HepG2 (cell line): ENCODE results near the gene FLT3LG. TPM values are rescaled to one million over a fixed set of nuclear protein-coding genes. Genes with fewer than 3 reads are reported as not detected.

Source experiments
- BCL6 ChIP-seq: IDR thresholded peaks from 2 replicates; pipeline ENCODE4 v1.6.1; 2016; ENCODE audit warnings: missing genetic modification reagents, missing compliant biosample characterization
- EED ChIP-seq: sonication (generic); formaldehyde crosslinking; IDR thresholded peaks from 2 replicates; pipeline ENCODE4 v1.5.0; 2020; ENCODE audit warnings: mild to moderate bottlenecking, missing genetic modification reagents
- IKZF1 ChIP-seq: fragments of 450-650 bp; IDR thresholded peaks from 2 replicates; pipeline ENCODE4 v1.7.1; 2016
- KLF6 ChIP-seq: IDR thresholded peaks from 2 replicates; pipeline ENCODE4 v1.8.0; 2016; ENCODE audit warnings: missing biosample characterization, missing genetic modification reagents
- POLR2AphosphoS2 ChIP-seq: IDR thresholded peaks from 2 replicates; pipeline ENCODE4 v1.6.1; 2011; ENCODE audit warnings: low read depth, low read length, improper control_type of control experiment
- RFX1 ChIP-seq: fragments of 450-650 bp; IDR thresholded peaks from 2 replicates; pipeline ENCODE4 v1.6.1; 2017
- SAP130 ChIP-seq: IDR thresholded peaks from 2 replicates; pipeline ENCODE4 v1.6.1; 2016; ENCODE audit warnings: low read depth
- TCF7 ChIP-seq: sonication (generic); IDR thresholded peaks from 2 replicates; pipeline ENCODE4 v1.6.1; 2016; ENCODE audit warnings: antibody characterized with exemption, low read depth
- TEAD2 ChIP-seq: sonication (generic); formaldehyde crosslinking; IDR thresholded peaks from 2 replicates; pipeline ENCODE4 v1.9.0; 2021; ENCODE audit warnings: missing genetic modification reagents
- TGIF2 ChIP-seq: IDR thresholded peaks from 2 replicates; pipeline ENCODE4 v1.6.1; 2016; ENCODE audit warnings: control low read depth, missing compliant biosample characterization
- ZNF253 ChIP-seq: sonication (generic); formaldehyde crosslinking; IDR thresholded peaks from 2 replicates; pipeline ENCODE4 v1.8.0; 2022; ENCODE audit warnings: mild to moderate bottlenecking, missing genetic modification reagents, borderline replicate concordance
- ZNF331 ChIP-seq: sonication (generic); formaldehyde crosslinking; IDR thresholded peaks from 2 replicates; pipeline ENCODE4 v1.4.0; 2020; ENCODE audit warnings: missing genetic modification reagents
- polyA plus RNA-seq, 8 experiments: library from polyadenylated mRNA; depleted of rRNA in 3 of 8; stranded (reverse) in 7 of 8; unstranded in 1 of 8; fragments of >200 nt; fragmentation: Illumina TruSeq in 4 of 8; extraction: Trizol in 4 of 8; gene quantifications; 2 replicates each; pipeline versions ENCODE4 v1.2.1 to v1.2.3, GENCODE V29; 2011 to 2016; ENCODE audit warnings: low read depth in 4 of 8, missing spikeins in 1 of 8, mixed read lengths in 1 of 8; ENCODE audit not compliant: insufficient read depth in 1 of 8
- total RNA-seq, 5 experiments: library from RNA; depleted of rRNA; stranded (reverse); fragments of >200 nt; fragmentation: Illumina TruSeq; extraction: Trizol; gene quantifications; 2 replicates each; pipeline ENCODE4 v1.2.3, GENCODE V29; 2016; ENCODE audit warnings: low read depth in 1 of 5
- TF ChIP-seq, protein P1 (sequence below): sonication (generic); formaldehyde crosslinking; IDR thresholded peaks from 2 replicates; pipeline ENCODE4 v1.4.0; 2020; ENCODE audit warnings: mild to moderate bottlenecking, missing genetic modification reagents
- TF ChIP-seq, protein P2 (sequence below): IDR thresholded peaks from 2 replicates; pipeline ENCODE4 v1.6.1; 2016; ENCODE audit warnings: low read depth, control low read depth
- TF ChIP-seq, protein P3 (sequence below): sonication (generic); formaldehyde crosslinking; IDR thresholded peaks from 2 replicates; pipeline ENCODE4 v1.4.0; 2020; ENCODE audit warnings: mild to moderate bottlenecking, missing genetic modification reagents, borderline replicate concordance
- TF ChIP-seq, protein P4 (sequence below): sonication (generic); formaldehyde crosslinking; IDR thresholded peaks from 2 replicates; pipeline ENCODE4 v1.4.0; 2020; ENCODE audit warnings: mild to moderate bottlenecking, low read depth, missing genetic modification reagents
- TF ChIP-seq, protein P5 (sequence below): sonication (generic); formaldehyde crosslinking; IDR thresholded peaks from 2 replicates; pipeline ENCODE4 v1.8.0; 2022; ENCODE audit warnings: missing genetic modification reagents, mild to moderate bottlenecking, inconsistent platforms, borderline replicate concordance

FLT3LG gene
- total and polyA plus RNA-seq, 2 of the 13 experiments (the other 11 are each of a cell fraction or from before 2014, with no cell fraction given) = 1.5 to 2.6 TPM

DNA sequence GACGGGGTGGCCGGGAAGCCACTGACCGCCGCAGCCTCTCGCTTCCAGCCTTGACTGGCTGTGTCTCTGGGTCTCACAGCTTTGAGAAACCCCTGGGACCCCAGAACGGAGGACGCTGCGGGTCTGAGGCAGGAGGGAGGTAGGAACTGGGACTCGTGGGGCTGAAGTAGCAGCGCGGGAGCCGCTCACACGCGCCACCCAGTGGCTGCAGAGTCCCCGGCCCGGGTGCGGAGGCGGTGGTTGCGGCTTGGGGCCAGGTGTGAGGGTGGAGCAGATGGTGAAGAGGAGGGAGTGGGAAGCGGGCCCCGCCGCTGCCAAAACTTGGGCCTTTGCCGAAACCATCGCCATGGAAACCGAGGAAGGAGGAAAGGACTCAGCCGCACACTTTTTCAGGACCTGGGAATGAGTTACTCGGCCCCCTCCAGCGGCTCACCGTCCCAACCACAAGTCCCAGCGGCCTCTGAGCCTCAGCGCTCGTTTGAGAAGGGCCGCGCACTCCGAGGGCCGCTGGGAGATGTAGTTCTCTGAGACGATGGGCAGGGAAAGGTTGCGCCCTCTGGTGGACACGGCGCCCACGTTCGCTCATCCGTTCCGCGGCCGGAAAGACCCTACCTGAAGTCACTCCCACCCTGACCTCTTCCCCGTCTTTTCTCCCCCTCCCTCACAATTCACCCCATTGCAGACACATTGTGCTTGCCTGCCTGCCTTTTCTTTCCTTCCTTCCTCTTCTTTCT lies 30.5 kb upstream of the FLT3LG start (continued):
- TF ChIP-seq, protein P1, sequence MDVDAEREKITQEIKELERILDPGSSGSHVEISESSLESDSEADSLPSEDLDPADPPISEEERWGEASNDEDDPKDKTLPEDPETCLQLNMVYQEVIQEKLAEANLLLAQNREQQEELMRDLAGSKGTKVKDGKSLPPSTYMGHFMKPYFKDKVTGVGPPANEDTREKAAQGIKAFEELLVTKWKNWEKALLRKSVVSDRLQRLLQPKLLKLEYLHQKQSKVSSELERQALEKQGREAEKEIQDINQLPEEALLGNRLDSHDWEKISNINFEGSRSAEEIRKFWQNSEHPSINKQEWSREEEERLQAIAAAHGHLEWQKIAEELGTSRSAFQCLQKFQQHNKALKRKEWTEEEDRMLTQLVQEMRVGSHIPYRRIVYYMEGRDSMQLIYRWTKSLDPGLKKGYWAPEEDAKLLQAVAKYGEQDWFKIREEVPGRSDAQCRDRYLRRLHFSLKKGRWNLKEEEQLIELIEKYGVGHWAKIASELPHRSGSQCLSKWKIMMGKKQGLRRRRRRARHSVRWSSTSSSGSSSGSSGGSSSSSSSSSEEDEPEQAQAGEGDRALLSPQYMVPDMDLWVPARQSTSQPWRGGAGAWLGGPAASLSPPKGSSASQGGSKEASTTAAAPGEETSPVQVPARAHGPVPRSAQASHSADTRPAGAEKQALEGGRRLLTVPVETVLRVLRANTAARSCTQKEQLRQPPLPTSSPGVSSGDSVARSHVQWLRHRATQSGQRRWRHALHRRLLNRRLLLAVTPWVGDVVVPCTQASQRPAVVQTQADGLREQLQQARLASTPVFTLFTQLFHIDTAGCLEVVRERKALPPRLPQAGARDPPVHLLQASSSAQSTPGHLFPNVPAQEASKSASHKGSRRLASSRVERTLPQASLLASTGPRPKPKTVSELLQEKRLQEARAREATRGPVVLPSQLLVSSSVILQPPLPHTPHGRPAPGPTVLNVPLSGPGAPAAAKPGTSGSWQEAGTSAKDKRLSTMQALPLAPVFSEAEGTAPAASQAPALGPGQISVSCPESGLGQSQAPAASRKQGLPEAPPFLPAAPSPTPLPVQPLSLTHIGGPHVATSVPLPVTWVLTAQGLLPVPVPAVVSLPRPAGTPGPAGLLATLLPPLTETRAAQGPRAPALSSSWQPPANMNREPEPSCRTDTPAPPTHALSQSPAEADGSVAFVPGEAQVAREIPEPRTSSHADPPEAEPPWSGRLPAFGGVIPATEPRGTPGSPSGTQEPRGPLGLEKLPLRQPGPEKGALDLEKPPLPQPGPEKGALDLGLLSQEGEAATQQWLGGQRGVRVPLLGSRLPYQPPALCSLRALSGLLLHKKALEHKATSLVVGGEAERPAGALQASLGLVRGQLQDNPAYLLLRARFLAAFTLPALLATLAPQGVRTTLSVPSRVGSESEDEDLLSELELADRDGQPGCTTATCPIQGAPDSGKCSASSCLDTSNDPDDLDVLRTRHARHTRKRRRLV (CRISPR knock-in tag) = no peak
- no peak for TF ChIP-seq IKZF1
- TF ChIP-seq TEAD2 = no peak
- TF ChIP-seq, protein P2, sequence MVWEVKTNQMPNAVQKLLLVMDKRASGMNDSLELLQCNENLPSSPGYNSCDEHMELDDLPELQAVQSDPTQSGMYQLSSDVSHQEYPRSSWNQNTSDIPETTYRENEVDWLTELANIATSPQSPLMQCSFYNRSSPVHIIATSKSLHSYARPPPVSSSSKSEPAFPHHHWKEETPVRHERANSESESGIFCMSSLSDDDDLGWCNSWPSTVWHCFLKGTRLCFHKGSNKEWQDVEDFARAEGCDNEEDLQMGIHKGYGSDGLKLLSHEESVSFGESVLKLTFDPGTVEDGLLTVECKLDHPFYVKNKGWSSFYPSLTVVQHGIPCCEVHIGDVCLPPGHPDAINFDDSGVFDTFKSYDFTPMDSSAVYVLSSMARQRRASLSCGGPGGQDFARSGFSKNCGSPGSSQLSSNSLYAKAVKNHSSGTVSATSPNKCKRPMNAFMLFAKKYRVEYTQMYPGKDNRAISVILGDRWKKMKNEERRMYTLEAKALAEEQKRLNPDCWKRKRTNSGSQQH (CRISPR knock-in tag) = peak; percentile 76; the same call in 1 of the 2 replicates
- TF ChIP-seq KLF6 (CRISPR knock-in tag) = no peak
- TF ChIP-seq EED = no peak
- peak; percentile 11; the same call in 1 of the 2 replicates for TF ChIP-seq ZNF331 (CRISPR knock-in tag)
- no peak for TF ChIP-seq POLR2AphosphoS2
- TF ChIP-seq, protein P3, sequence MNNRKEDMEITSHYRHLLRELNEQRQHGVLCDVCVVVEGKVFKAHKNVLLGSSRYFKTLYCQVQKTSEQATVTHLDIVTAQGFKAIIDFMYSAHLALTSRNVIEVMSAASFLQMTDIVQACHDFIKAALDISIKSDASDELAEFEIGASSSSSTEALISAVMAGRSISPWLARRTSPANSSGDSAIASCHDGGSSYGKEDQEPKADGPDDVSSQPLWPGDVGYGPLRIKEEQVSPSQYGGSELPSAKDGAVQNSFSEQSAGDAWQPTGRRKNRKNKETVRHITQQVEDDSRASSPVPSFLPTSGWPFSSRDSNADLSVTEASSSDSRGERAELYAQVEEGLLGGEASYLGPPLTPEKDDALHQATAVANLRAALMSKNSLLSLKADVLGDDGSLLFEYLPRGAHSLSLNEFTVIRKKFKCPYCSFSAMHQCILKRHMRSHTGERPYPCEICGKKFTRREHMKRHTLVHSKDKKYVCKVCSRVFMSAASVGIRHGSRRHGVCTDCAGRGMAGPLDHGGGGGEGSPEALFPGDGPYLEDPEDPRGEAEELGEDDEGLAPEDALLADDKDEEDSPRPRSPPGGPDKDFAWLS (CRISPR knock-in tag) = peak; percentile 72; the same call in 1 of the 2 replicates
- TF ChIP-seq ZNF253 = no peak
- TF ChIP-seq SAP130 (CRISPR knock-in tag) = peak; percentile 33
- TF ChIP-seq TGIF2 (CRISPR knock-in tag) = no peak
- TF ChIP-seq TCF7 = no peak
- TF ChIP-seq, protein P4, sequence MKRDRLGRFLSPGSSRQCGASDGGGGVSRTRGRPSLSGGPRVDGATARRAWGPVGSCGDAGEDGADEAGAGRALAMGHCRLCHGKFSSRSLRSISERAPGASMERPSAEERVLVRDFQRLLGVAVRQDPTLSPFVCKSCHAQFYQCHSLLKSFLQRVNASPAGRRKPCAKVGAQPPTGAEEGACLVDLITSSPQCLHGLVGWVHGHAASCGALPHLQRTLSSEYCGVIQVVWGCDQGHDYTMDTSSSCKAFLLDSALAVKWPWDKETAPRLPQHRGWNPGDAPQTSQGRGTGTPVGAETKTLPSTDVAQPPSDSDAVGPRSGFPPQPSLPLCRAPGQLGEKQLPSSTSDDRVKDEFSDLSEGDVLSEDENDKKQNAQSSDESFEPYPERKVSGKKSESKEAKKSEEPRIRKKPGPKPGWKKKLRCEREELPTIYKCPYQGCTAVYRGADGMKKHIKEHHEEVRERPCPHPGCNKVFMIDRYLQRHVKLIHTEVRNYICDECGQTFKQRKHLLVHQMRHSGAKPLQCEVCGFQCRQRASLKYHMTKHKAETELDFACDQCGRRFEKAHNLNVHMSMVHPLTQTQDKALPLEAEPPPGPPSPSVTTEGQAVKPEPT (CRISPR knock-in tag) = peak; percentile 66; the same call in 1 of the 2 replicates
- TF ChIP-seq, protein P5, sequence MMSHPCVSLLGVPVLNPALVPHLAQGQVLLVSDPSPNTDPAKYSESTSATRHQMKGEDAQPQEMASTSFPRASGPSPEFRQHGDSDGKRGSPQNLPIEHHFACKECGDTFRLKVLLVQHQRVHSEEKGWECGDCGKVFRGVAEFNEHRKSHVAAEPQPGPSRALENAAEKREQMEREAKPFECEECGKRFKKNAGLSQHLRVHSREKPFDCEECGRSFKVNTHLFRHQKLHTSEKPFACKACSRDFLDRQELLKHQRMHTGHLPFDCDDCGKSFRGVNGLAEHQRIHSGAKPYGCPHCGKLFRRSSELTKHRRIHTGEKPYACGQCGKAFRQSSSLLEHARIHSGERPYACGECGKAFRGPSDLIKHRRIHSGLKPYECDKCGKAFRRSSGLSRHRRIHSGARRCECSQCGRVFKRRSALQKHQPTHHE (CRISPR knock-in tag) = no peak
- TF ChIP-seq BCL6 (CRISPR knock-in tag) = no peak
- no peak for TF ChIP-seq RFX1
